ENCODE data around the gene TMEM176B.

Gene TMEM176B

GRCh38 chr7:150799741-150800580, at the start of gene TMEM176B:
TSS of gene TMEM176B (minus strand) at chr7:150800364. CDS start at chr7:150796569, 3,795 bp downstream.
- DNase-seq: peak; percentile 69

- DNase-seq: no peak
Observed at GRCh38 chr7:150849204-150849775, 49.1 kb upstream of the TMEM176B start.

GRCh38 chr7:150848561-150849115, 48.5 kb upstream of the TMEM176B start:
- DNase-seq: no peak

GRCh38 chr7:150848111-150848510, 47.9 kb upstream of the TMEM176B start:
- no peak for DNase-seq

- DNase-seq: no peak
Observed at GRCh38 chr7:150847536-150847935, 47.4 kb upstream of the TMEM176B start.

- DNase-seq: no peak
Observed at GRCh38 chr7:150846291-150847115, 46.3 kb upstream of the TMEM176B start.

GRCh38 chr7:150845421-150845861, 45.3 kb upstream of the TMEM176B start:
- DNase-seq: peak; percentile 59

- no peak for DNase-seq
Observed at GRCh38 chr7:150842716-150843115, 42.6 kb upstream of the TMEM176B start.

- DNase-seq: no peak
Observed at GRCh38 chr7:150842018-150842417, 41.9 kb upstream of the TMEM176B start.

- DNase-seq: no peak
Observed at GRCh38 chr7:150838965-150839650, 38.9 kb upstream of the TMEM176B start.

- no peak for DNase-seq
Observed at GRCh38 chr7:150835702-150836280, 35.6 kb upstream of the TMEM176B start.

- no peak for DNase-seq
Observed at GRCh38 chr7:150835019-150835418, 34.9 kb upstream of the TMEM176B start.

GRCh38 chr7:150831851-150832250, 31.7 kb upstream of the TMEM176B start:
- DNase-seq: no peak

- no peak for DNase-seq
Observed at GRCh38 chr7:150830937-150831336, 30.8 kb upstream of the TMEM176B start.

GRCh38 chr7:150829426-150829825, 29.3 kb upstream of the TMEM176B start:
- DNase-seq: no peak

- no peak for DNase-seq
Observed at GRCh38 chr7:150828384-150828783, 28.2 kb upstream of the TMEM176B start.

- DNase-seq: no peak
Observed at GRCh38 chr7:150826061-150826849, 26.1 kb upstream of the TMEM176B start.

- no peak for DNase-seq
Observed at GRCh38 chr7:150824379-150825177, 24.4 kb upstream of the TMEM176B start.

- DNase-seq: no peak
Observed at GRCh38 chr7:150823484-150824126, 23.4 kb upstream of the TMEM176B start.

- DNase-seq: no peak
Observed at GRCh38 chr7:150823043-150823442, 22.9 kb upstream of the TMEM176B start.

All from right forelimb (tissue), 1 donor.